Large intestine (tissue), 3 donors: ENCODE results near the gene CPA1. TPM values are rescaled to one million over a fixed set of nuclear protein-coding genes. Genes with fewer than 3 reads are reported as not detected.
A peak's percentile ranks its signal among the peaks of the same experiment; 100 is the strongest.

Source experiments
- DNase-seq, 2 donors: peaks; one replicate each; pipeline versions ENCODE4 v3.0.0 to v3.0.0-alpha.2; 2013
- H3K27ac ChIP-seq: one replicate; pipeline ENCODE4 v1.5.1; 2013; ENCODE audit warnings: low read length
- H3K27me3 ChIP-seq: 2 replicates; pipeline ENCODE4 v1.6.1; 2013; ENCODE audit warnings: low read length; ENCODE audit not compliant: control insufficient read depth, insufficient read depth
- H3K36me3 ChIP-seq: 2 replicates; pipeline ENCODE4 v1.6.1; 2013; ENCODE audit warnings: low read length; ENCODE audit not compliant: control insufficient read depth, insufficient read depth
- H3K4me1 ChIP-seq: one replicate; pipeline ENCODE4 v1.6.1; 2013; ENCODE audit warnings: low read length; ENCODE audit not compliant: control insufficient read depth, insufficient read depth
- H3K4me3 ChIP-seq: one replicate; pipeline ENCODE4 v1.5.1; 2013; ENCODE audit warnings: low read length
- H3K9me3 ChIP-seq: one replicate; pipeline ENCODE4 v1.6.1; 2013; ENCODE audit warnings: mild to moderate bottlenecking, low read depth, low read length, moderate library complexity; ENCODE audit not compliant: control insufficient read depth
- WGBS: methylation state at CpG from one replicate; pipeline ENCODE4 v1.1.5; 2013; ENCODE audit warnings: low lambda C conversion rate; ENCODE audit not compliant: insufficient coverage; 5-methylcytosine and 5-hydroxymethylcytosine counted together
- polyA plus RNA-seq: library from polyadenylated mRNA; unstranded; fragments of 120-200 nt; gene quantifications from one replicate; pipeline ENCODE4 v1.2.1, GENCODE V29; 2013

CPA1 gene
- polyA plus RNA-seq, 1 donor, result 2.1 TPM

GRCh38 chr7:130345136-130345535 is 35.2 kb upstream of the CPA1 start:
- H3K9me3 ChIP-seq, result no peaks in the 10 kb centered on the region
- H3K27ac ChIP-seq, result no peak overlapping the region
- no peak overlapping the region for H3K4me3 ChIP-seq
- H3K27me3 ChIP-seq, result no peaks in the 10 kb centered on the region
- H3K36me3 ChIP-seq, result no peaks in the 10 kb centered on the region
- no peak for DNase-seq
- H3K4me1 ChIP-seq, result no peaks in the 10 kb centered on the region
- WGBS, result no CpG with 5 or more reads among the region's 8 CpGs

GRCh38 chr7:130345725-130346124 is 34.6 kb upstream of the CPA1 start:
- Histone ChIP-seq H3K9me3 (no peaks in the 10 kb centered on the region), H3K27me3 (peaks cover 2% of the 10 kb centered on the region), H3K27ac (no peak overlapping the region), H3K4me1 (no peaks in the 10 kb centered on the region), H3K4me3 (no peak overlapping the region), H3K36me3 (no peaks in the 10 kb centered on the region)
- WGBS, result 100% methylated on average over 1 of the region's 5 CpGs
- no peak for DNase-seq

GRCh38 chr7:130346177-130346905 is 34.0 kb upstream of the CPA1 start:
- no peak for DNase-seq
- H3K27ac ChIP-seq, result no peak overlapping the region
- peaks cover 2% of the 10 kb centered on the region for H3K27me3 ChIP-seq
- WGBS, result no CpG with 5 or more reads among the region's 10 CpGs
- H3K4me1 ChIP-seq, result peaks cover 3% of the 10 kb centered on the region
- no peak overlapping the region for H3K4me3 ChIP-seq
- H3K36me3 ChIP-seq, result no peaks in the 10 kb centered on the region
- no peaks in the 10 kb centered on the region for H3K9me3 ChIP-seq

- WGBS, result no CpG with 5 or more reads among the region's 12 CpGs
Observed at GRCh38 chr7:130346941-130347340, 33.4 kb upstream of the CPA1 start.

GRCh38 chr7:130349911-130350782 is 30.1 kb upstream of the CPA1 start:
- no peaks in the 10 kb centered on the region for H3K9me3 ChIP-seq
- no peak overlapping the region for H3K4me3 ChIP-seq
- peaks cover 7% of the 10 kb centered on the region for H3K4me1 ChIP-seq
- DNase-seq, result no peak
- 50% methylated on average over 1 of the region's 16 CpGs for WGBS
- no peaks in the 10 kb centered on the region for H3K36me3 ChIP-seq
- peaks cover 2% of the 10 kb centered on the region for H3K27me3 ChIP-seq
- no peak overlapping the region for H3K27ac ChIP-seq

More at GRCh38 chr7:130346941-130347340, 33.4 kb upstream of the CPA1 start:
- no peaks in the 10 kb centered on the region for H3K9me3 ChIP-seq
- H3K4me3 ChIP-seq, result no peak overlapping the region
- H3K27me3 ChIP-seq, result peaks cover 2% of the 10 kb centered on the region
- H3K27ac ChIP-seq, result no peak overlapping the region
- H3K4me1 ChIP-seq, result peaks cover 3% of the 10 kb centered on the region
- no peak for DNase-seq
- no peaks in the 10 kb centered on the region for H3K36me3 ChIP-seq

GRCh38 chr7:130350945-130351790 is 29.1 kb upstream of the CPA1 start:
- Histone ChIP-seq H3K4me1 (peaks cover 13% of the 10 kb centered on the region), H3K36me3 (no peaks in the 10 kb centered on the region), H3K27ac (no peak overlapping the region), H3K9me3 (no peaks in the 10 kb centered on the region), H3K27me3 (peaks cover 2% of the 10 kb centered on the region), H3K4me3 (no peak overlapping the region)
- peak in 1 of 2 donors; percentile 49 for DNase-seq
- WGBS, result no CpG with 5 or more reads among the region's 20 CpGs

GRCh38 chr7:130351791-130352090 is 28.6 kb upstream of the CPA1 start:
- Histone ChIP-seq H3K27ac (no peak overlapping the region), H3K27me3 (peaks cover 2% of the 10 kb centered on the region), H3K9me3 (no peaks in the 10 kb centered on the region), H3K36me3 (no peaks in the 10 kb centered on the region), H3K4me1 (peaks cover 19% of the 10 kb centered on the region), H3K4me3 (no peak overlapping the region)
- no peak for DNase-seq
- WGBS, result no CpG with 5 or more reads among the region's 6 CpGs

- DNase-seq, result peak in 1 of 2 donors; percentile 45
- 57% methylated on average over 4 of the region's 20 CpGs for WGBS
Observed at GRCh38 chr7:130352194-130353074, 27.9 kb upstream of the CPA1 start.

GRCh38 chr7:130353196-130353595 is 27.1 kb upstream of the CPA1 start:
- no CpG with 5 or more reads among the region's 7 CpGs for WGBS
- peaks cover 21% of the 10 kb centered on the region for H3K4me1 ChIP-seq
- no peaks in the 10 kb centered on the region for H3K9me3 ChIP-seq

More at GRCh38 chr7:130352194-130353074, 27.9 kb upstream of the CPA1 start:
- Histone ChIP-seq H3K27ac (no peak overlapping the region), H3K4me3 (no peak overlapping the region), H3K27me3 (peaks cover 2% of the 10 kb centered on the region), H3K9me3 (no peaks in the 10 kb centered on the region), H3K4me1 (peaks cover 21% of the 10 kb centered on the region), H3K36me3 (no peaks in the 10 kb centered on the region)

More at GRCh38 chr7:130353196-130353595, 27.1 kb upstream of the CPA1 start:
- H3K4me3 ChIP-seq, result no peak overlapping the region
- no peaks in the 10 kb centered on the region for H3K36me3 ChIP-seq
- DNase-seq, result no peak
- H3K27ac ChIP-seq, result no peak overlapping the region
- H3K27me3 ChIP-seq, result peaks cover 2% of the 10 kb centered on the region
